ENCODE results near the gene RAI1. TPM values are rescaled to one million over a fixed set of nuclear protein-coding genes. Genes with fewer than 3 reads are reported as not detected.

The RAI1 gene
- total RNA-seq, 1 donor from 2014 or later, result 39.1 TPM

- H3K4me1 Mint-ChIP-seq (ENCODE audit: low read depth, unreplicated experiment), result peaks cover 17% of the 10 kb centered on the region
Observed at GRCh38 chr17:17790637-17791464, 109.6 kb downstream of the RAI1 start.

DNA sequence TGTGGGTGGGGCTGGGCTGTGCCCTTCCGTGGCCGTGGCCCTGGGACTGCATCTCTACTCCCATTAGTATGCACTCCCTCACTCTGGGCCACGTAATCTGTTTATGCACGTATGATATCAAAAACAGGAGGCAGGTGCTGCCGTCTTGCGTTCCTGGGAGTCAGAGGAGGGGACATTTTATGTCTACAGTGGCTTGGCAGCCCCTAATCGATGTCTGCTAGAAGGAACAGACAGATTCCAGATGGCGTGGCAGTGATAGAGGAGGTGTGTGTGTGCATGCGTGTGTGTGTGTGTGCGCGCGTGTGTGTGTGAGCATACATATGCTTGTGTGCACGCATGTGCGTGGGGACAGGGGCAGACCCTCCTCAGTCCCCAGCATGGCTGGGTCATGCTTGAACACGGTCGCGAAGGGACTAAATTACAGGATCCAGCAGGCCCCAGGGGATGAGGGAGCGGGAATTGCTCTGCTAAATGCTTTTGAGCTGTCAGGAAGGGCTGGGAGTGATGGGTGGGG is 110.8 kb downstream of the RAI1 start:
- Mint-ChIP-seq H3K9me3 (ENCODE audit: unreplicated experiment) (no peaks in the 10 kb centered on the region), H3K4me1 (ENCODE audit: low read depth, unreplicated experiment) (peaks cover 15% of the 10 kb centered on the region), H3K27me3 (ENCODE audit: low read depth, unreplicated experiment) (no peaks in the 10 kb centered on the region), H3K36me3 (ENCODE audit: low read depth, unreplicated experiment) (peaks cover 7% of the 10 kb centered on the region), H3K4me3 (ENCODE audit: unreplicated experiment) (no peak overlapping the region), H3K27ac (ENCODE audit: unreplicated experiment) (no peak overlapping the region)
- DNase-seq (ENCODE audit: low read depth) (no peak), FAIRE-seq (no peak)
- Histone ChIP-seq H3K27me3 (ENCODE audit: insufficient read depth, low read length) (no peaks in the 10 kb centered on the region), H3K4me3 (ENCODE audit: insufficient read depth, low read depth, low read length) (no peak overlapping the region), H3K79me2 (ENCODE audit: insufficient read depth, low read length) (peaks cover 39% of the 10 kb centered on the region), H3K9me3 (ENCODE audit: insufficient read depth, low read depth, low read length) (no peaks in the 10 kb centered on the region), H3K4me1 (ENCODE audit: insufficient read depth, low read length) (peaks cover 14% of the 10 kb centered on the region), H3K36me3 (ENCODE audit: insufficient read depth, low read length) (no peaks in the 10 kb centered on the region), H4K20me1 (ENCODE audit: insufficient read depth, low read length) (peaks cover 91% of the 10 kb centered on the region), H3K27ac (ENCODE audit: low read depth, low read length) (no peak overlapping the region), H2AFZ (ENCODE audit: low read depth, low read length) (no peak overlapping the region), H3K4me2 (ENCODE audit: low read length) (peak overlapping the region; percentile 57), H3K9ac (ENCODE audit: low read length) (peak overlapping the region; percentile 38)
- TF ChIP-seq CTCF (IDR thresholded peaks at IDR 0.05; ENCODE audit: insufficient read depth, low read depth, low read length) (no peak), EZH2 (IDR thresholded peaks at IDR 0.05; ENCODE audit: insufficient read depth, low read length) (no peak)

More at GRCh38 chr17:17790637-17791464, 109.6 kb downstream of the RAI1 start:
- Mint-ChIP-seq H3K27me3 (ENCODE audit: low read depth, unreplicated experiment) (no peaks in the 10 kb centered on the region), H3K27ac (ENCODE audit: unreplicated experiment) (peak overlapping the region; percentile 26), H3K9me3 (ENCODE audit: unreplicated experiment) (no peaks in the 10 kb centered on the region), H3K4me3 (ENCODE audit: unreplicated experiment) (no peak overlapping the region), H3K36me3 (ENCODE audit: low read depth, unreplicated experiment) (peaks cover 7% of the 10 kb centered on the region)
- peaks cover 51% of the 10 kb centered on the region for H3K79me2 ChIP-seq (ENCODE audit: insufficient read depth, low read length)
- H3K9me3 ChIP-seq (ENCODE audit: insufficient read depth, low read depth, low read length), result no peaks in the 10 kb centered on the region
- no peaks in the 10 kb centered on the region for H3K36me3 ChIP-seq (ENCODE audit: insufficient read depth, low read length)
- peaks cover 95% of the 10 kb centered on the region for H4K20me1 ChIP-seq (ENCODE audit: insufficient read depth, low read length)
- no peak overlapping the region for H2AFZ ChIP-seq (ENCODE audit: low read depth, low read length)
- no peak overlapping the region for H3K27ac ChIP-seq (ENCODE audit: low read depth, low read length)
- H3K27me3 ChIP-seq (ENCODE audit: insufficient read depth, low read length), result no peaks in the 10 kb centered on the region
- DNase-seq (ENCODE audit: low read depth) (no peak), FAIRE-seq (no peak)
- no peak overlapping the region for H3K9ac ChIP-seq (ENCODE audit: low read length)
- no peak overlapping the region for H3K4me3 ChIP-seq (ENCODE audit: insufficient read depth, low read depth, low read length)
- H3K4me2 ChIP-seq (ENCODE audit: low read length), result no peak overlapping the region
- peaks cover 14% of the 10 kb centered on the region for H3K4me1 ChIP-seq (ENCODE audit: insufficient read depth, low read length)
- TF ChIP-seq EZH2 (IDR thresholded peaks at IDR 0.05; ENCODE audit: insufficient read depth, low read length) (no peak), CTCF (IDR thresholded peaks at IDR 0.05; ENCODE audit: insufficient read depth, low read depth, low read length) (no peak)
